ENCODE results near the gene PM20D2. TPM values are rescaled to one million over a fixed set of nuclear protein-coding genes. Genes with fewer than 3 reads are reported as not detected.

Gene PM20D2
- polyA plus RNA-seq, 1 experiment: 2.4 TPM

GRCh38 chr6:89134723-89135122, 11.1 kb upstream of the PM20D2 start:
- POLR2A ChIA-PET: no interaction called here
- TF ChIP-seq, protein P1, sequence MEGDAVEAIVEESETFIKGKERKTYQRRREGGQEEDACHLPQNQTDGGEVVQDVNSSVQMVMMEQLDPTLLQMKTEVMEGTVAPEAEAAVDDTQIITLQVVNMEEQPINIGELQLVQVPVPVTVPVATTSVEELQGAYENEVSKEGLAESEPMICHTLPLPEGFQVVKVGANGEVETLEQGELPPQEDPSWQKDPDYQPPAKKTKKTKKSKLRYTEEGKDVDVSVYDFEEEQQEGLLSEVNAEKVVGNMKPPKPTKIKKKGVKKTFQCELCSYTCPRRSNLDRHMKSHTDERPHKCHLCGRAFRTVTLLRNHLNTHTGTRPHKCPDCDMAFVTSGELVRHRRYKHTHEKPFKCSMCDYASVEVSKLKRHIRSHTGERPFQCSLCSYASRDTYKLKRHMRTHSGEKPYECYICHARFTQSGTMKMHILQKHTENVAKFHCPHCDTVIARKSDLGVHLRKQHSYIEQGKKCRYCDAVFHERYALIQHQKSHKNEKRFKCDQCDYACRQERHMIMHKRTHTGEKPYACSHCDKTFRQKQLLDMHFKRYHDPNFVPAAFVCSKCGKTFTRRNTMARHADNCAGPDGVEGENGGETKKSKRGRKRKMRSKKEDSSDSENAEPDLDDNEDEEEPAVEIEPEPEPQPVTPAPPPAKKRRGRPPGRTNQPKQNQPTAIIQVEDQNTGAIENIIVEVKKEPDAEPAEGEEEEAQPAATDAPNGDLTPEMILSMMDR (IDR thresholded peaks at IDR 0.05; ENCODE audit: insufficient read depth, low read depth, low read length): no peak

GRCh38 chr6:89138173-89138572, 7.7 kb upstream of the PM20D2 start:
- POLR2A ChIA-PET: no interaction called here
- Histone ChIP-seq H3K36me3 (ENCODE audit: control insufficient read depth, insufficient read depth, low read length) (no peaks in the 10 kb centered on the region), H3K27me3 (ENCODE audit: control insufficient read depth, insufficient read depth, low read length) (no peaks in the 10 kb centered on the region), H3K4me3 (ENCODE audit: low read depth, low read length) (no peak overlapping the region)
- TF ChIP-seq, protein P1 (IDR thresholded peaks at IDR 0.05; ENCODE audit: insufficient read depth, low read depth, low read length): no peak
- CTCF ChIA-PET: interaction anchor here (2.5 kb wide), 1 partner anchor 155 kb away, joined by 9 read pairs; no protein-coding TSS in a partner anchor
- no peak for DNase-seq (ENCODE audit: low read depth)

More at GRCh38 chr6:89134723-89135122, 11.1 kb upstream of the PM20D2 start:
- H3K4me3 ChIP-seq (ENCODE audit: low read depth, low read length): no peak overlapping the region
- no peaks in the 10 kb centered on the region for H3K27me3 ChIP-seq (ENCODE audit: control insufficient read depth, insufficient read depth, low read length)
- DNase-seq (ENCODE audit: low read depth): no peak
- H3K36me3 ChIP-seq (ENCODE audit: control insufficient read depth, insufficient read depth, low read length): no peaks in the 10 kb centered on the region
- CTCF ChIA-PET: interaction anchor here (0.6 to 1.5 kb wide), 3 partner anchors 11 to 152 kb away, joined by 3 to 4 read pairs (median 3); partner anchors contain the start of gene PM20D2

DNA sequence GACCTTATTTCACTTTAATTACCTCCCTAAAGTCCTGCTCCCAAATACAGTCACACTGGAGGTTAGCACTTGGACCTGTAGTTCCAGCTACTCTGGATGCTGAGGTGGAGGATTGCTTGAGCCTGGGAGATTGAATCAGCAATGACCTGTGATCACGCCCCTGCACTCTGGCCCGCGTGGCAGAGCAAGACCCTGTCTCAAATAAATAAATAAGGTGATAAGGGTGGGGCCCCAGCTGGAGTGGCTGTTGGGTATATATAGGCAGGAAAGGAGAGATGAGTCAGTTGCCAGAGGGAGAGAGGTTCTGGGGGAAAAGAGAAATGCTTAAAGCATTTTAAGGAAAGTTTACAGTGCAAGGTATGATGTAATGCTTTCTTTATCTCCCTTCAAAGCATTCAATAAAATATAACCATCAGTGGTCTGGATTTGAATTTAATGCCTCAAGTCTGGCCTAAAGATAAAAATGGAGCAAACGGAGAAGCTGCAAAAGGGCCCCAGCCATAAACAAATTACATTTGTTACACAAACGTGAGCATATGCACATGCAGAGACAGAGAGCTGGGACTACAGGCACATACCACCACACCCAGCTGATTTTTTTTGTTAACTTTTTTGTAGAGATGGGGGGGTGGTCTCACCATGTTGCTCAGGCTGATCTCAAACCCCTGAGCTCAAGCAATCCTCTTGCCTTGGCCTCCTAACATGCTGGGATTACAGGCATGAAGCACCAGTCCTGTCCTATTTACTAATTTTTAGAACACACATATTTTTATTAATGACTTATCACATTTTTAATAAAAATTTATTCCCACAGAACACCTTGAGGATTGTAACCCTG, 6.1 kb upstream of the PM20D2 start:
- no peak for DNase-seq (ENCODE audit: low read depth)
- TF ChIP-seq, protein P1 (IDR thresholded peaks at IDR 0.05; ENCODE audit: insufficient read depth, low read depth, low read length): no peak
- Histone ChIP-seq H3K4me3 (ENCODE audit: low read depth, low read length) (no peak overlapping the region), H3K36me3 (ENCODE audit: control insufficient read depth, insufficient read depth, low read length) (no peaks in the 10 kb centered on the region), H3K27me3 (ENCODE audit: control insufficient read depth, insufficient read depth, low read length) (no peaks in the 10 kb centered on the region)
- POLR2A ChIA-PET: no interaction called here
- CTCF ChIA-PET: interaction anchor here (1.4 to 2.5 kb wide), 2 partner anchors 9 to 156 kb away, joined by 4 to 9 read pairs; no protein-coding TSS in a partner anchor

GRCh38 chr6:89140347-89141156, 5.3 kb upstream of the PM20D2 start:
- TF ChIP-seq, protein P1 (IDR thresholded peaks at IDR 0.05; ENCODE audit: insufficient read depth, low read depth, low read length): no peak
- Histone ChIP-seq H3K36me3 (ENCODE audit: control insufficient read depth, insufficient read depth, low read length) (no peaks in the 10 kb centered on the region), H3K27me3 (ENCODE audit: control insufficient read depth, insufficient read depth, low read length) (no peaks in the 10 kb centered on the region), H3K4me3 (ENCODE audit: low read depth, low read length) (no peak overlapping the region)
- DNase-seq (ENCODE audit: low read depth): no peak
- ChIA-PET POLR2A (no interaction called here), CTCF (interaction anchor here (0.8 to 2.5 kb wide), 3 partner anchors 9 to 157 kb away, joined by 3 to 9 read pairs (median 4); no protein-coding TSS in a partner anchor)

Data from BJ (cell line).